ENCODE results near the gene PRAMEF2.
"Not testable (repeated sequence)": the region's sequence is repeated elsewhere in the genome, so short reads cannot be mapped to it uniquely, and the experiment has no call there.

PRAMEF2 gene, protein sequence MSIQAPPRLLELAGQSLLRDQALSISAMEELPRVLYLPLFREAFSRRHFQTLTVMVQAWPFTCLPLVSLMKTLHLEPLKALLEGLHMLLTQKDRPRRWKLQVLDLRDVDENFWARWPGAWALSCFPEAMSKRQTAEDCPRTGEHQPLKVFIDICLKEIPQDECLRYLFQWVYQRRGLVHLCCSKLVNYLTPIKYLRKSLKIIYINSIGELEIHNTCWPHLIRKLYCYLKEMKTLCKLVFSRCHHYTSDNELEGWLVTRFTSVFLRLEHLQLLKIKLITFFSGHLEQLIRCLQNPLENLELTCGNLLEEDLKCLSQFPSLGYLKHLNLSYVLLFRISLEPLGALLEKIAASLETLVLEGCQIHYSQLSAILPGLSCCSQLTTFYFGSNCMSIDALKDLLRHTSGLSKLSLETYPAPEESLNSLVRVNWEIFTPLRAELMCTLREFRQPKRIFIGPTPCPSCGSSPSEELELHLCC

DNA sequence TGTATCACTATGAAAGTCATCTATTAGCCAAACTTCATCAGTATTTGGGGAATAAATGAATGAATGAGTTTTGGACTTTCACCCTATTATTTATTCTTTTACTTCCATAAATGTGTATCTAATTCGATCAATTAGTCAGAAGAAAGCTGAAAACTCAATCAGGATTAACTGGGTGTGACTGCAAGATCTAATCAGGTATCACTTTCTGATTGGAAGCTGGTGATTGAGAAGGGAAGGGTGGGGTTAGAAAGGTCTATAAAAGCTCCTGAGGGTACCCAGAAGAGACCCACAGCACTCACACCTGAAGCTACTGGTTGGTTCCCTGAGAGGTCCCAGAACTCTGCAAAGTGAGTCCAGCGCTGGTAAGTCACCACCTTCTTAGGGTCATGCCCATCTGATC is at the start of gene PRAMEF2:
TSS of gene PRAMEF2 (plus strand) at position 301 of the 400 bp plus-strand sequence. CDS start 1,924 bp downstream, outside the sequence.
- H3K27ac ChIP-seq; H2AFZ ChIP-seq (ENCODE audit: low read depth); H3K9ac ChIP-seq; H3K4me3 ChIP-seq (IDR thresholded peaks at IDR 0.05; ENCODE audit: insufficient read depth, low read depth, low read length); H3K4me1 ChIP-seq (ENCODE audit: low read depth, poor library complexity, severe bottlenecking); H3K4me2 ChIP-seq; H3K27me3 ChIP-seq (ENCODE audit: insufficient read depth, low read depth); H4K20me1 ChIP-seq (ENCODE audit: insufficient read depth); H3K79me2 ChIP-seq (ENCODE audit: insufficient read depth, low read depth); H3K36me3 ChIP-seq (ENCODE audit: insufficient read depth): not testable (repeated sequence)

DNA sequence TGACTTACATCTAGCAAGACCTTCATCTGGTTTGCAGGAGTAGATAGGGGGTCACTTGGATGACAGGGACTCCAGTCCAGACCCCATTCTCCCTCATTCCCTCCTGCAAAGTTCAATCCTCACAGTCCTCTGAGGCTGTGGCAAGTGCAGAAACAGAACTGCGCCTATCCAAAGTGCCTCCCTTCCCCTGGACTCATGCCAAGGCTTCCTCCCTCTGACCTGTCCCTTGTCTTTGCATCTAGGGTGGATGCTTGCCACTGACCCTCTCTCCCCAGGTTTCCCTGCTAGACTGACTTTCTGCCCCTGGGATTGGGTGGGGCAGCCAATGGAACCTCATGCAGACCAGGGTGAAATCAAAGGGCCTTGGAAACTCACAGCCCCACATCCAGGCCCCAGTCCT is 47.0 kb upstream of the PRAMEF2 start:
- Histone ChIP-seq H2AFZ (ENCODE audit: low read depth) (no peak overlapping the region), H3K9ac (no peak overlapping the region), H4K20me1 (ENCODE audit: insufficient read depth) (no peaks in the 10 kb centered on the region), H3K4me3 (IDR thresholded peaks at IDR 0.05; ENCODE audit: insufficient read depth, low read depth, low read length) (no peak overlapping the region), H3K27ac (no peak overlapping the region), H3K79me2 (ENCODE audit: insufficient read depth, low read depth) (no peaks in the 10 kb centered on the region), H3K4me1 (ENCODE audit: low read depth, poor library complexity, severe bottlenecking) (no peaks in the 10 kb centered on the region), H3K27me3 (ENCODE audit: insufficient read depth, low read depth) (no peaks in the 10 kb centered on the region), H3K4me2 (no peak overlapping the region), H3K36me3 (ENCODE audit: insufficient read depth) (no peaks in the 10 kb centered on the region)
- TF ChIP-seq, protein P1, sequence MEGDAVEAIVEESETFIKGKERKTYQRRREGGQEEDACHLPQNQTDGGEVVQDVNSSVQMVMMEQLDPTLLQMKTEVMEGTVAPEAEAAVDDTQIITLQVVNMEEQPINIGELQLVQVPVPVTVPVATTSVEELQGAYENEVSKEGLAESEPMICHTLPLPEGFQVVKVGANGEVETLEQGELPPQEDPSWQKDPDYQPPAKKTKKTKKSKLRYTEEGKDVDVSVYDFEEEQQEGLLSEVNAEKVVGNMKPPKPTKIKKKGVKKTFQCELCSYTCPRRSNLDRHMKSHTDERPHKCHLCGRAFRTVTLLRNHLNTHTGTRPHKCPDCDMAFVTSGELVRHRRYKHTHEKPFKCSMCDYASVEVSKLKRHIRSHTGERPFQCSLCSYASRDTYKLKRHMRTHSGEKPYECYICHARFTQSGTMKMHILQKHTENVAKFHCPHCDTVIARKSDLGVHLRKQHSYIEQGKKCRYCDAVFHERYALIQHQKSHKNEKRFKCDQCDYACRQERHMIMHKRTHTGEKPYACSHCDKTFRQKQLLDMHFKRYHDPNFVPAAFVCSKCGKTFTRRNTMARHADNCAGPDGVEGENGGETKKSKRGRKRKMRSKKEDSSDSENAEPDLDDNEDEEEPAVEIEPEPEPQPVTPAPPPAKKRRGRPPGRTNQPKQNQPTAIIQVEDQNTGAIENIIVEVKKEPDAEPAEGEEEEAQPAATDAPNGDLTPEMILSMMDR (conservative IDR thresholded peaks at IDR 0.05; ENCODE audit: low read depth, low read length): no peak

DNA sequence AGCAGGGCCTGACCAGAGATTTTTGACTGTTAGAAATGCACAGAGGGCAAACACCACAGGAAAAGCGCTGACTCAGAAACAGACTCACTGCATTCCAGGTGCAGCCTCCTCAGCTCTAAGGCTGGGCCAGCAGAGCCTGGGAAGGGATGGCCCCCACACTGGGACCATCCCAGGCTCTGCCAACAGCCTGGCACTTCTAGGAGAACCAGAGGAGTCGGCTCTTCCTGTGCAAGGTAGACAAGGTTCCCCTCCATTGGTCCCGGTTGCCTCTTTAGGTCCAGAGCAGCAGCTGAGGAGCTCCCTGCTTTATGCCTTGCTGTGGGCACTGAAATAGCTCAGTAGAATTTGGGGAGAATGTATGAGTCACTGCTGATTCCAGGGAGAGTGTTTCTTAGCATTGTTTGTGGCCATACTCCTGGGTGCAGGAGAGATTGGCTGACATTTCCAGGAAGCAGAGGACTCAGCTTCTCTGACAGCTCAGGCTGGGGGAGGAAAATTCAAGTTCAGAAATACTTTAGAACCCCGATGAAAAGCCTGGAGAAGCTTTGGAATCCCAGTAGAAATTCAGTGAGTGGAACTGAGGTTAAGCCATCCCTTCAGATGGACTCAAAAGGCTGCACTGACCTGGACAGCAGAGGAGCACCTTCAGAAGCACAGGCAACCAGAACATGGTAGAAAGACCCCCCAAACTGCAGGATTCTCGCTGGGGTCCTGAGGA is 46.0 kb upstream of the PRAMEF2 start:
- H3K36me3 ChIP-seq (ENCODE audit: insufficient read depth): no peaks in the 10 kb centered on the region
- no peak overlapping the region for H2AFZ ChIP-seq (ENCODE audit: low read depth)
- H3K27ac ChIP-seq: no peak overlapping the region
- no peaks in the 10 kb centered on the region for H3K4me1 ChIP-seq (ENCODE audit: low read depth, poor library complexity, severe bottlenecking)
- no peaks in the 10 kb centered on the region for H4K20me1 ChIP-seq (ENCODE audit: insufficient read depth)
- no peaks in the 10 kb centered on the region for H3K27me3 ChIP-seq (ENCODE audit: insufficient read depth, low read depth)
- TF ChIP-seq, protein P1 (conservative IDR thresholded peaks at IDR 0.05; ENCODE audit: low read depth, low read length): no peak
- H3K79me2 ChIP-seq (ENCODE audit: insufficient read depth, low read depth): no peaks in the 10 kb centered on the region
- no peak overlapping the region for H3K4me2 ChIP-seq
- H3K4me3 ChIP-seq (IDR thresholded peaks at IDR 0.05; ENCODE audit: insufficient read depth, low read depth, low read length): no peak overlapping the region
- H3K9ac ChIP-seq: no peak overlapping the region

DNA sequence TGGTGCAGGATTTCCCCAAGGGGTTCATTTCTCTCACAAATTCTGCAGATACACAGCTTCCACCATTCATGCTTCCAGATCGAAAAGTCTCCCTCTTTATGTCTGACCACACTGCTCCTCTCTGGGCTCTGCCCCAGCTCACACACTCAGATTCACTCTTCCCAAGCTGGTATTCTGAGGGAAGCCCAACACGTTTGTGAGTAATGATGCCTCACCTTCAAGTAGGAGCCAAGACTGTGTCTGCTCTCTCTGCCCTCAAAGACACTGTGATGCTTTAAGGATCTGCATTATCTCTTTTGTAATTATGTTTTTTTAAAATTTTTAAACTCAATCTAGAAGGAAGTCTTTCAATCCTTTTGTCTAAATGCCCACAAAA is 45.5 kb upstream of the PRAMEF2 start:
- H3K4me2 ChIP-seq: no peak overlapping the region
- no peaks in the 10 kb centered on the region for H3K79me2 ChIP-seq (ENCODE audit: insufficient read depth, low read depth)
- no peak overlapping the region for H3K27ac ChIP-seq
- no peaks in the 10 kb centered on the region for H4K20me1 ChIP-seq (ENCODE audit: insufficient read depth)
- H3K4me3 ChIP-seq (IDR thresholded peaks at IDR 0.05; ENCODE audit: insufficient read depth, low read depth, low read length): no peak overlapping the region
- no peaks in the 10 kb centered on the region for H3K36me3 ChIP-seq (ENCODE audit: insufficient read depth)
- TF ChIP-seq, protein P1 (conservative IDR thresholded peaks at IDR 0.05; ENCODE audit: low read depth, low read length): no peak
- no peak overlapping the region for H2AFZ ChIP-seq (ENCODE audit: low read depth)
- H3K27me3 ChIP-seq (ENCODE audit: insufficient read depth, low read depth): no peaks in the 10 kb centered on the region
- H3K9ac ChIP-seq: no peak overlapping the region
- H3K4me1 ChIP-seq (ENCODE audit: low read depth, poor library complexity, severe bottlenecking): no peaks in the 10 kb centered on the region

DNA sequence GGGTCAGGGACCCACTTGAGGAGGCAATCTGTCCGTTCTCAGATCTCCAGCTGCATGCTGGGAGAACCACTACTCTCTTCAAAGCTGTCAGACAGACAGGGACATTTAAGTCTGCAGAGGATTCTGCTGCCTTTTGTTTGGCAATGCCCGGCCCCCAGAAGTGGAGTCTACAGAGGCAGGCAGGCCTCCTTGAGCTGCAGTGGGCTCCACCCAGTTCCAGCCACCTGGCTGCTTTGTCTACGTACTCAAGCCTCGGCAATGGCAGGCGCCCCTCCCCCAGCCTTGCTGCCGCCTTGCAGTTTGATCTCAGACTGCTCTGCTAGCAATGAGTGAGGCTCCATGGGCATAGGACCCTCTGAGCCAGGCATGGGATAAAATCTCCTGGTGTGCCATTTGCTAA is 37.8 kb upstream of the PRAMEF2 start:
- not testable (repeated sequence) for H3K79me2 ChIP-seq (ENCODE audit: insufficient read depth, low read depth); H3K9ac ChIP-seq; H3K4me3 ChIP-seq (IDR thresholded peaks at IDR 0.05; ENCODE audit: insufficient read depth, low read depth, low read length); H4K20me1 ChIP-seq (ENCODE audit: insufficient read depth); H3K4me2 ChIP-seq; H2AFZ ChIP-seq (ENCODE audit: low read depth); H3K27ac ChIP-seq; H3K27me3 ChIP-seq (ENCODE audit: insufficient read depth, low read depth); H3K4me1 ChIP-seq (ENCODE audit: low read depth, poor library complexity, severe bottlenecking); H3K36me3 ChIP-seq (ENCODE audit: insufficient read depth)

DNA sequence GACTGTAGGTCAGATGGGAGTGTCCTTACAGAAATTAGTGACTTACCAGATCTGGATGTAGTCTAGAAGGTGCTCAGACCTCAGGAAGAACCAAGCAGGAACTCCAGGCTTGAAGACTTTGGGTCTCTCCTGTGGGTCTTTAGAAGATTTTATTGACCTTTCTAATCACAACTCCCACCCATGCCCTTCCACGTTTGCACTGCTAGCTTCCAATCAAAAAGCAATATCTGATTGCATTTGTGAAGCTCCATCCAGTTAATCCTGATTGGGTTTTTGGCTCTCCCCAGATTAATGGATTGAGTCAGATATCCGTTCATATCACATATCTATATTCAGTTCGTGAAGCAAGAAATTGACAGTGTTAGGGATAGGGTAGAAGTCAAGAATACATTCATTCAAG is 25.6 kb upstream of the PRAMEF2 start, which contains the start of gene PRAMEF11:
TSS of gene PRAMEF11 (minus strand) at position 101 of the 400 bp plus-strand sequence. CDS start 2,621 bp downstream, outside the sequence.
- H3K27ac ChIP-seq; H2AFZ ChIP-seq (ENCODE audit: low read depth); H3K36me3 ChIP-seq (ENCODE audit: insufficient read depth); H3K9ac ChIP-seq; H3K4me2 ChIP-seq; H3K79me2 ChIP-seq (ENCODE audit: insufficient read depth, low read depth); H3K4me1 ChIP-seq (ENCODE audit: low read depth, poor library complexity, severe bottlenecking); H3K27me3 ChIP-seq (ENCODE audit: insufficient read depth, low read depth); H3K4me3 ChIP-seq (IDR thresholded peaks at IDR 0.05; ENCODE audit: insufficient read depth, low read depth, low read length); H4K20me1 ChIP-seq (ENCODE audit: insufficient read depth): not testable (repeated sequence)

DNA sequence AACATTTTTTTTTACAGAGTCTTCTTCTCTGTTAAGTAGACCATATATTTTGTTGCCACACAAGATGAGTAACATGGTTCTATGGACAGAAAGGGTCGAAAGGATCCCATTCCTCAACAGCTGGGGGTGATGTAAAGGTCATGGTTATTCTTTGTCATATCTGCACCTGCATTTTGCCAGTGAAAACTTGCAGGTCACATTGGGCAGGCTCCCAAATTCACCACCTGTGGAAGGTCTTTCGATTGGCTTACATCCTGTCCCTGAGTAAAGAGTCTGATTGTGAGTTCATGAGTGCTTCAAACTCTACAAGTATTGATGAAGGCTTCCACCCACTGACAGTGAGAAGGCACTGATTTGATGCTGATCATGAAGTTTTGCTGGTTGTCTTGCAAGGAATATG is 23.6 kb upstream of the PRAMEF2 start:
- H2AFZ ChIP-seq (ENCODE audit: low read depth); H3K36me3 ChIP-seq (ENCODE audit: insufficient read depth); H3K4me2 ChIP-seq; H3K79me2 ChIP-seq (ENCODE audit: insufficient read depth, low read depth); H3K4me3 ChIP-seq (IDR thresholded peaks at IDR 0.05; ENCODE audit: insufficient read depth, low read depth, low read length); H4K20me1 ChIP-seq (ENCODE audit: insufficient read depth); H3K9ac ChIP-seq; H3K27me3 ChIP-seq (ENCODE audit: insufficient read depth, low read depth); H3K27ac ChIP-seq; H3K4me1 ChIP-seq (ENCODE audit: low read depth, poor library complexity, severe bottlenecking): not testable (repeated sequence)
